Measurements from ENCODE around the gene MRPS27.

MRPS27 gene

DNA sequence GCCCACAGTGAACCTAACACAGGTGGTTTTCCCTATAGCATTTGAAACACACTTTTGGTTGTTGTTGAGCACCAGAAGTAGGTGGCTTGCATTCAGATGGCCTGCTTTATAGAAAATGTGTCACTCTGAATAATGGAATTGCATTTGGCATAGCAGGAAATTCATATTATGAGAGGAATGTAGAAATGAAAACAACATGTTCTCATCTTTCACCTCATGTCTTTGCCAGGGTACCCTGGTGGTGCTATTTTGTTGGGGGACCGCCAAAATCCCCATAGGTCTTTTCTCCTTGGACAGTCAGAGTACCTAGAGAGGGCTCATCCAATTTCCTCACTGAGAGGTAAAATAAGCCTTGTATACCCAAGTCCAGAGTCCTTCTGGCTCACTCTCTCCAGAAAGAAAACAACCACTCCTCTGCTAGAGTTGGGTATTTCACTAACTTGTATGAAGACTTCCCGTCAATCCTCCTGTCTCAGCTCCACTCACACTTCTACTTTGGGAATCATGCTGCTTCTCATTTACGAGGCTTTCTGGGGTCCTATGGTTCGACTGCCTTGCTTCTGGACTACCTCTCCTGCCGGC, 67.4 kb downstream of the MRPS27 start:
- DNase-seq: no peak

DNA sequence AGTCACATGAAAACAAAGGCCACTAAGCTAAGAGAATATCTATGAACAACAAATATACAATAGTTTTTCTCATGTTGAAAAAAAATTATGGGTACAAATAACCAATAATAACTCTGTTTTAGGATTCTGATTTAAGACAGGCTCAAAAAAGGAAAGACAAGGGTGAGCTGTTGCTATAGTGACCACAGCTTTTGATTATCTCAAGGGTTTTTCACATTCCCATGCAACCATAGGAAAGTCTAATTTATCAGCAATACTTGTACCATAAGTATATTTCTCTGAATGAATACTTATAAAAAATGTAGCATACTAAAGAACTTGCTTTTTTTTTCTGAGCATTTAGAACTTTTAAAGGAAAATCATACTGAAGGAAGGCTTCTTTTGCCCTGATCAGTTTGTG, 68.0 kb downstream of the MRPS27 start:
- DNase-seq: no peak

DNA sequence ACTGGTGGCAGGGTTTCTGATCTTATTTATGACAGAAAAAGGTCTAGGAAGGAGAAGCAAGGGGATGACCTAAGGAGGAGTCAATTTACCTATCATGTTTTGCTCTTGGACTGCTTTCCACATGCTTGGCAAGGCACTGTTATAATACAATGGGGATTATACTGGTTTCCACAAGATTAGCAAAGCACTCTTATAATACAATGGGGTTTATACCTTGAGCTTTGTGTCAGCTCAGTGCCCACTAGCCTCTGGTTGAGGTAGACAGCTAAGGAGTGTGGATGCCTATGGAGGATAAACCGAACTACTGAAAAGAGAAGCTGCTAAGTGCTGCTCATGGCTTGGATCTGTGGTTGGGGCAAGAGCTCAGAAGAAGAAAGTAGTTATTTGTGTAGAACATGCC, 68.7 kb downstream of the MRPS27 start:
- DNase-seq: no peak

DNA sequence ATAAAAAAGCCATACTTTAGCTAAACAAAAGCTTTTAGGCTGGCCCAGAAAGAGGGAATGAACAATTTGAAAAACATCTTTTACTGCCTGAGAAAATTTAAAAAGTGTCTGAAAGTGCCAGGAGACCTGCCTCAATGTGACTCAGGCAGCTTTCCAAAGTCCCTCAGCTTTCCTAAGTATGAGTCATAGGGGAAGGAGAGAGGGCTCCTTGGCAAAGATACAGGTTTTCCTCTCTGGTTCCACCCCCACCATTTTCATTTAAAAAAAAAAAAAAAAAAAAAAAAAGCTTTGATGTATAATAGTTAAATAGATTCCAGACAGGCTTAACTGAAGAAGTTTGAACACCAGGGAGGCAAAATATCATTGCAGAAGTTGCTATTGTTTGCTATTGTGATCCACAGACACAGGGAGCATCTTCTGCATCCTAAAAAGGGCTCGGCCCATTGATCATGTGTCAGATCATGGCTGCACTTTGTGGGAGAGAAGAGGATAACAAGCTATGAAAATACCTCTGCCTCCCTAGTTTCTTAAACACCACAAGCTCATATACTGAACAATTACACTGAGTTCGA, 71.5 kb downstream of the MRPS27 start:
- DNase-seq: no peak

DNA sequence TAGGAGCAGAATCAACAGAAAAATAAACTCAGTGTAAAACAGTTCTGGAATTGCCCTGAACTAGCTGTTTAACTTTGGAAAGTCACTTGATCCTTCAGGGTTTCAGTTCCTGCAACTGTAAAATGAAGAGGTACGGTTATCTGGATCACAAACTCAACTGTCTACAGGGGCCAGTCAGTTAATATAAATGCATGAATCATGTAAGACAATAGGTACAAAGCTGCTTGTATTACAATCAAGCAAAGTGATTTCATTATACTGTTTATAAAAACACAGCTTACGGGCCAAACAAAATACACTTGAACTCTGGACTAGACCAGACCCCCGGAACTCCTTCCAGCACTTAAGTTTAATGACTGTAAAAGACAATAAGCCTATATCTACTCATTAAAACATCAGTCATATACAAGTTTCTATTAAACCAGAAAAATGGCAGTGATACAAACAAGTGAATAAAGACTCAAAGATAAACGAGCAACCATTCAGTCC, 73.0 kb downstream of the MRPS27 start:
- DNase-seq: no peak

DNA sequence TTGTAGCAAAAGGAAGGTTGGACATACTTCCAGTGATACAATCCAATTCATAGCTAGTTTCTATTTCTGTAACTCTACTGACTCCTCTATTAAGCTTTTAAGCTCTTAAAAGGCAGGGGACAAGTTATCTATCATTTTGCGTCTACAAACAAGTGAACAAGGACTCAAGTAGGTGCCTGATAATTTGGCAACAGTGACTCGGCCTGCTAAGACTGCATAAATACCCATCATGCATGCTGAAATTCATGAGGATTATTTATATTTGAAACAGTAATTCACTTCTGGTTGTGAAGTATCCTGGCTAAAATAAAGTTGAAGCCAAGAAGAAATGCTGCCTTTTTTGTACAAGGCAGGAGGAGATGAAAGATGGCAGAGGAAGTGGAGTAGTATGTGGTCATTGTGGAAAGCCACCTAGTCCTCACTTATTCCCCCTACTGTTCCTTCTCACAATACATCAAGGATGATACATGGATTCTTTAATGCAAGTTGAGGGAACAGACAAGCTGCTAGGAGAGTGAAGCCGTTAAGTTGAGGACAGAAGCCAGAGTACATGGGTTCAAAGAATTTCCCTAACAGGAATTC, 74.0 kb downstream of the MRPS27 start:
- no peak for DNase-seq

DNA sequence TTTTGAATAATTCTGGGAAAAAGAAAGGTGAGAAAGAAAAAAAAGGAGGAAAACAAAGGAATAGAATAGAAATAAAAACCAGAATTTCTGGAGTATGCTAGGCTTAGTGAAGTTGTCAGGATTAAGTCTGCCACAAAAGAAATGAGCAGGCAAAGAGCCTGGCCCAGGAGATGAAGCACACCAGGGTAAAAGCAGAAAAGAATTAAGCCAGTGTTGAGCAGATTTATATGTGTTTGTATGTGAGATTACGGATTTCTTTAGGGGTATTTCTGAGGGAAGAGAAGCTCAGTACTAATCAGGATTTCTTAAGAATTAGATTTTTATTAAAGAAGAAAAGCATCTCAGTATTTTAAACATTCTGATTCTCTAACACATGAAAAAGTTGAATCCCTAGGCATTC, 74.5 kb downstream of the MRPS27 start:
- DNase-seq: no peak

DNA sequence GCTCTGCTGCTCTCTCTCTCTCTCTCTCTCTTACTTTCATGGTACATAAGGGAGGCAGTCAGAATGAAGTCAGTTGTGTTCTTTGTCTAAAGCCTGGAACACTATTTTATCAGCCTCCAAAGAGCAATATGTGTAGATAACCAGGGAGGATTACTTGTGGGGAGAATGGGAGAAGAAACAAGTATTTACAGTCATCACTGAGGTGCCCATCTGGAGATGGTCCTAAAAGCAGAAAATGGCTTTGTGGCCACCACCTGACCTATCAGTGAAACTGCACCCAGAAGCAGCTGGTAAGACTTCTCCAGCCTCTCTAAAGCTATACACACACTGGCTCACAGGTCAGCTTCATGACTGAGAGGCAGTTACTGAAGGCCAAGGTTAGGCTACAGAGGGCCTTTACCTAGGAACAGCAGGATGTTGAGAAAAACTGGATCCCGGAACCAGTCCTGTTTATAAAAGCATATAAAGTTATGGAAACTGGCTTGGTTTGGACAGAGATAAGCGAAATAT, 75.1 kb downstream of the MRPS27 start:
- no peak for DNase-seq

DNA sequence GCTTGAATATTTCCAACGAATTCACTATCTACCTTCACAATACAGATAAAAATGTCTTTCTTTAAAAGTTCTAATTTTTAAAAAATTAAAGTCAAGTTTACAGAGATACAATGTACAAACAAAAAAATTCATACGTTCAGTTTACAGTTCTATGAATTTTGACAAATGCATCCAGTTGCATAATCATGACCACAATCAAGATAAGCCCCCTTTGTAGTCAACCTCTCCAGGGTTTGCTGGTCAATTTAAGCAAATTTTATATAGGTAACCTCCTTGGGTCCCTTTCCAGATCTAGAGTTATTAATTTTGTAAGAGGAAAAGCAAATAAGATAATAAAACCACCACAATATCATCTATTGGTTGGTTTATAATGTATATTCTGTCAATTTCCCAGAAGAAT, 76.3 kb downstream of the MRPS27 start:
- no peak for DNase-seq

DNA sequence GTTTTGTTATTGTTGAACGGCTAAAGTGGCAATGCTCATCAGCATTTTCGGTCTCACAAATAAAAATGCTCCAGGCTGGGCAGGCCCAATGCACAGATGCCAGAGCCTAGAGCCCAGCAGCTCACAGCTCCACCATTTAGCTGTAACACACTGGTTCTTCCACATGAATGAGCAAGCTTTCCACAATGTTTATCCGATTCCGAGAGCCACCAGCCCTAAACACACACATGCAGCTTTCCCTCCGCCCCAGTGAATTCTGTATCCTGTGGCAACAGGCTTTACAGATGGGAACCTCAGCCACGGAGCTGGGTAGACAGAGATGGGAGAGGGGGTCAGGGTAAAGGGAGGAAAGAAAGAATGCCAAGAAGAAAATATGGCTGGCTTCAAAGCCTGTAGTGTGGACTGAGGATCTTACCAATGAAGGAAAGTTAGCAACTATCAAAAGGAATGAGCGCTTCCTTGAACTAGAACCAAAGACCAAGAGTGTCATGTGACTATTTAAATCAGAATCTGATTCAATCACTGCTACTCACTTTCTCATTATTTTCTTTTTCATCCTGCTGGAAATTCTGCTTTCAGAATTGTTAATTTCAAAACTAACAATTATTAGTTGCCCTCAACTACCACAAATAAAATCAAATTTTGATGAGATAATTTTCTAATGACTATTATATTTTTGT, 77.1 kb downstream of the MRPS27 start:
- DNase-seq: no peak

DNA sequence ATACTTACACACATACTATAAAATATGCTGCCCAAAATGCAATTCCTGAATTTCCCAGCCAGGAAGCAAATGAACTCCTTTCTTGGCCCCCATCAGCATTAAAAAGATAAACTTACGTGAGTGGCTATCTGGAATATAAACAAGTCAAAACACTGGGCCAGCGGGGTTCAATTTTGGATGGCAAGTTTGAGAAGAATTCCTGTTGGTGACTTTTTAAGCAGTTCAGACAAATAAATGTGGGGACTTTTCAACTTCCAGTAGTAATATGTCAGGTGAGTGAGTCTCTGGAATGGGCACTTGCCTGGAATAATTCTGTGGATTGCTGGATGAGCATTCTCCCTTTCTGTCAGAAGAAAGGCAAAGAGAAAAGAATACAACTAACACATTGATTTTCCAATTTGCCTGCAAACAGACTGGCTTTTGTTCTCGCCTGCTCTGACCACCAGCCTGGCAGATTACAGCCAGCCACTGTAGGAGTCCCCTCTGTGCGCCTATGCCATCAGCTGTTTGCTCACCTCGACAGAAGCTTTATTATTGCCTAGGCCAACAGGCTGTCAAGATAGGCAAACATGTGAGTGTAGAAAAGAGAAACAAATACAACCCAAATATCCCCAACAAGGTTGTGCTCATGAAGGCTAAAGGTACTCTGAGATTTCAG, 78.6 kb downstream of the MRPS27 start:
- no peak for DNase-seq

DNA sequence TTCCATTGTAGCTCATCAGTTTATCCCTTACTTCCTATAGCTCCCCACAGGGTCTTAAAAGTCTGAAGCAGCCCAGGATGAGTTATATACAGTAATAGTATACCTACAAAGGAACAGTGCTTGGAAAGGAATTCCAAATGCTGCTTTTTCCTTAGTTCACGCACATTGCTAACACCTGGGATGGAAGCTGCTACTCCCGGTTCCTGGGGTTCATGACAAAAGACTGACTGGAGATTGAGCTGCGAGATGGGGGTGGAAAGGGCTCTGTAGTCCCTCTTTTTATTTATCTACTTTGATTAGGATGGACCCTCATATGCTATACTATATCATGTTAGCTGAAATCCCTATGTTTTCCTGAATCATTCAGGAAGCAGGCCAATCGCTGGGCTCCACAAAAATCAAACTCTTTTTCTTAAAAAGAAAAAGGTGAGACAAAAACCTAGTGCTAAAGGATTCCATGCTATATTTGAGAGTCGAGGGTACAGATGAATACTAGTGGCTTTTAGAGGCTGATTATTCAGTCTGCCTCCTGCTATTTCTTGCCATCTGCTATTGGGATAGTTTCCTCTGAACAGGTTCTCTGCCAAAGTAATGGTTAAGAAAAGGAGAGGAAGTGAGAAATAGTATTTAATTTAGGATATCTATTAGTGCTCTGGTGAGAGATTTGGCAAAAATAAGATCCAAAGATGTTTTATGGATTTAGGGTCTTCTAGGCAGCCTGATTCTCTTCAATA, 81.2 kb downstream of the MRPS27 start:
- DNase-seq: no peak

DNA sequence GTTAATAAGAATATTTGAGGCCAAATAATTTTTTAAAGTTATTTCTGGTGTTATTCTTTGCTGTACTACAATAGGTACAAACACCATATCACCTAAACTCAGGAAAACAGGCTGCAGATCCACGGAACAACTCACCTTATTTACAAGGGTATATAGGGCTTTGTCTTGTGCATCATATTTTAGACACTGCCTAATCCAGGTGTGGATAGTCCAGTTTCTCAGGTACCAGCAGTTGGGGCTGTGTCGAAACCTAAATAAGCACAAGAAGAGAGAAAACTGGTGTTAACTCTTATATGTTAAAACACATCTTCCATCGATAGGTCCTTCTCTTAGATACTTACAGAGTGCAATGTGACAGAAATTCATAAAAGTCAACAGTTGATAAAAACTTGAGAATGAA, 82.2 kb downstream of the MRPS27 start:
- no peak for DNase-seq

DNA sequence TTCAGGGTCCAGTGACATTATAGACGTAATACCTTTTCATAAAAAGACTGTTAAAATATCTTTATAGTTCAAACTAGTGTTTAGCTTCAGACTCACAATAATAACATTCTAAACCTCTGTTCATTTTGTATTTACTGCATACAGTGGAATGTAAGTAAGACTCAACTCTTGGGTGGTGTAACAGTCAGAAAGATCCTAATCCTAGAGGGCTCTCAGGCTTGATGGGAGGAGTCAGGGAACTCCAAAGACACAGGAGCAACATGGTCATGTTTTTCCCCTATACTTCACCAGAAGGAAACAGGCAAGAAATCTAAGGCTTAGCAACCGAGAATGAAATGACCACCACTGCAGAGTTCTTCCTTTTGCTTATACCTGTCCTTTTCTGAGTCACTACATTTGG, 82.6 kb downstream of the MRPS27 start:
- DNase-seq: no peak

DNA sequence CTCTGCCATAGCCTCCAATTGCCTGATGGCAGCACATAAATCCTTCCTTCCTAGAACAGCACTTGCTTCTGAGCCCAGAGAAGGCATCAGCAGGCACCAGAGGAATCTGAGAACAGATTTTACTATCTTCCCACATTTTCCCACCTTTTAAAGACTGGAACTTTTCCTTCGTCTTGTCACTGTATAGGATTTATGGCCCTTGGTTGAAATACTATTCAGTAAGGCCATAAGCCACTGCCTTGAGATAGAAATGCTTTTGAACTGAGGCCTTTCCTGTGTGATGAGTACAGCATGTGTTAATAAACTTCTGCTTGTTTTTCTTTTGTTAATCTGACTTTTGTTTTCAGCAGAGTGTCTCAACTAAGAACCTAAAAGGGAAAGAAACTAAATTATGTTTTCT, 84.3 kb downstream of the MRPS27 start:
- no peak for DNase-seq

DNA sequence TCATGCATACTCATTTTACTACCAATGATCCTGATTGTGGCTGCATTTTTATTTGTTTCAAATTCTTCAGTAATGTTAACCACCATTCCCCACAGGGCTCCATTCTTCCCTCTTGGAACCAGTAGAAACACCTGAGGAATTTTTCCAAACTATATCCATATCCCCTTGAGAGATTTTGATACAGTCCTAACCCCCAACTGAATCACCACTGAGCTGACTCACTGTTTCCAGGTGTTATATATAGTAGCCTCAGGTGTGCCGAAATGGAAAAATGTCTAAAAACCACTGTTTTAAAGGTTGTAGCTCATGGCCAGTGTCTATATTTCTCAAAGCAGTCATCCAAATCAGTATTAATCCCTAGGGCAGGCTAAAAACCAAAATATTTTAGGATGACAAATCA, 85.2 kb downstream of the MRPS27 start:
- no peak for DNase-seq

DNA sequence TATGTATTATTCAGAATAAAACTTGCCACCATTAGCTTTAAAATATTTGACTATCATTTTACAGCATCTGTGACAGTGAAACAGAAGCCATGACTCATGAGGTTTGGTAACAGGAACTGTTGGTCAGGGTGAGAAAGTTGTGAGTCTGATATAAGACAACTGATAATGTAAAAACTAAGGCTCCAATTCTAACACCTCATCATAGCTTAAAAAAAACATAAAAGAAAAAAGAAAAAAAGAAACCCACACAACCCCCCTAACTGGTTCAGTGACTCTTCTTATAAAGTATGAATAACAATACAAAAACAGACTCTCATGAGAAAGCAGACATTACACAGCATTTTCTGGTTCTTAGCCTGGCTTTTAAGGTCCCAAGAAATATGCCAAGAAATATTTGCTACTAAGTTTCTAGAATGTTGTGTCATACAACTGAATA, 85.8 kb downstream of the MRPS27 start:
- DNase-seq: no peak

DNA sequence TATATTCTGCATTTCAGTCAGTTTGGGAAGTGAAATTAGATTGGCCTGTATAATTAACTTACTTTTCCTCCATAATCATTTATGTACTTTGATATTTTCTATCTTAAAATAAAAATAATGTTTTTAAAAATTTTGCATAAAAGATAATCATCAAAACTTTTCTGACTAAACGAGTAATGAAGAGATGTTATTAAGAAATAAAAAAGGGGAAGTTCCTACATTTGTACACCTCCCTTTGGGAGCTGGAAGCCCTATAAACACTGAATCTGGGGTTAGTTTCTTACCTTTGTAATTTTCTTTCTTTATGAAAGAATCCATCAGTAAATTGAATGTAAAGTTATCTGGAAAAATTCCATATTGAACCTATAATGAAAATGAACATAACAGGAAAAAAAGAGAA, 86.2 kb downstream of the MRPS27 start:
- DNase-seq: no peak

DNA sequence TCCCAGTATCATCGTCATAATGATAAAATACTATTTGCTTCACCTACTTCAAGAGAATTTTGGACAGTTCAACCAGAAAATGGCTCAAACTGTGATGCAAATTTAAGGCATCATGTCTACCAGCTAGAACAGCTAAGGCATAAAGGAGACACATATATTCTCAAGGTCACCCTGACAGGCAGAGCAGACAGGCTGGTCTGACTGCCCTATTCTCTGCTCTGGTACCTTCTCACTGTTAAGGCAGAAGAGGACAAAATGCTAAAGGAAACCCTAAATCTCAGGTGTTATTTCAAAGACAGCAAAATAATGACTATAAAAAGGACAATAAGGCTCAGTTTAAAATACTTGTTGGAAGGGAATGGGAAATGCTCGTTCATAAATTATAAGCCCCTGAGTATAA, 87.2 kb downstream of the MRPS27 start:
- DNase-seq: no peak

DNA sequence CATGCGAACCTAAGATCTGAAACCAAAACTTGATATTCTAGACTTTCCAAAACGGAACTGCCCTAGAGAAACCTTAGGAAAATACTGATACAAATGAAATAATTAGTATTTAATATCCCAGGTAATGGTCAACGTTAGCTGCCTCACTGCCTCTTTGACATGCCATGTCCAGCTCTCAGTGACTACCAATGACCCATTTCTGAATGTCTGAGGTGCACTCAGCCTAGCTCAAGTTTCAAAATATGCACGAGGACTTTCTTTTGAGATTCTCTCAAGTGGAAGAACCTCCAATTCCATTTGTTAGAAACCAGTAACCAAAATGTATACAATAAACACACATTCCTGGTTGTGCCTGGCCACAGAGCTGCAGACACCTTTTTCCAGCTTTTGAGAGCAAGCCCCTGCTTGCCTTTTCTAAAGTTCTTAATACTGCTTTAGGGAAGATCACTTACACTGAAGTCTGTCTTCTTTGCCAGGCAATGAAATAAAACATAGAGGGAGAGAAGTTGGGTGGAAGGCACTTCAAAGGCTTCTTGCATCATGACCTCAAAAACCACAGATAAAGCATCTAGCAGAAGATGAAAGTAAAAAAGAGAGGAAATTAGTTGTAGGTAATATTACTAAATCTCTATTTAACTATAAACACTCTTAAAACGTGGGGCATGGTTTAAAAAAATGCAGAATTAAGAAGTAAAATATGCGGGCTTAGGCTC, 87.9 kb downstream of the MRPS27 start:
- peak; percentile 11 for DNase-seq

DNA sequence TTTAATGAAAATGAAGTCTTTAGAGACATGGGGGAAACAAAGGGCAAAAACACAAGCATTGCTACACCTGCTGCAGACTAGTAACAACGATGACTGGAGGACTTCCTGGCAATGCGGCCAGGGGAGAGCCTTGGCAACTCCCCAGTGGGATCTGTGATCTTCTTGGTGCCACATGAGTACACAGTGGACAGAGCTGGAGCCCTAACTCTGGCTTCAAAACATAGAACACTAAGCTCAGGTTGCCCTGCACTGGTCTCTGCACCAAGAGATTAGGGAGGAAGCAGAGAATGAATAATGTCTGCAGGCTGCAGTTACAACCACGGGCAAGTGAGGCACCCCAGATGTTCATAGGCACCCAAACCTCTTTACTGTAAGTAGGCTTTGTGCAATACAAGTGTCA, 91.1 kb downstream of the MRPS27 start:
- no peak for DNase-seq

DNA sequence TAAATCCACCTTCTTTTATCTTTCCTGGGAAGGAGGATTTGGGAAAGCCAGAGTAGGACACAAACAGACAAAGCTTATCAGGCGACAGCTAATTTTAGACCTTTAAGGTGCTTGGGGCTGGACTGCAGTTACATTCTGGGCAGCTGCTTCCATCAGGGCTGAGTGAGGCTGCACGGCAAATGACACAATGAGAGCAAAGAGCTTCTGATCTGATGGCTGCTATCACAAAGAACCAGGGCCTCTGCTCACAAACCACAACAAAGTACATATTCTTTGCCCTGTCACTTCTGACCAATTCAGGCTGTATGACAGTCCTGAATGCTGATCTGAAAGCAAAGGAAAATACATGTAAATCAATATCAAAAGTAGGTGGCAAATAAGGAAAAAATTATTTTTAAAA, 93.1 kb downstream of the MRPS27 start:
- DNase-seq: no peak
